HCT116 (cell line): ENCODE results near the gene FNBP1L. TPM values are rescaled to one million over a fixed set of nuclear protein-coding genes. Genes with fewer than 3 reads are reported as not detected.

Source experiments
- ATAC-seq: fragments of 200-7000 bp; cut with Tn5 transposase; 2 replicates; pipeline ENCODE4 v1.9.1; 2020; ENCODE audit warnings: mild to moderate bottlenecking, moderate library complexity
- BruUV-seq: library from RNA; stranded (reverse); fragments of 400-500 nt; replicated peaks from 2 replicates; lab custom pipeline; 2021; lab: Mats Ljungman, UMichigan
- CTCF ChIA-PET: fragments of 300-600 bp; sonication (Branson Sonifier 250); formaldehyde crosslinking; loops from one replicate; lab custom pipeline; 2021; ENCODE audit warnings: antibody characterized with exemption; lab: Charles Lee
- POLR2A ChIA-PET: fragments of 300-600, 350-600 bp; sonication (Branson Sonifier 250); formaldehyde crosslinking; loops from one replicate; lab custom pipeline; 2021; ENCODE audit warnings: antibody characterized with exemption; lab: Charles Lee
- RAD21 ChIA-PET, 2 experiments: fragments of 300-600 bp; sonication (Branson Sonifier 250); formaldehyde crosslinking; loops; one replicate each; lab custom pipeline; 2023; ENCODE audit warnings: low total read pairs in 2 of 2; ENCODE audit not compliant: uncharacterized antibody in 2 of 2, unreplicated experiment in 2 of 2, low non-redundant PET in 1 of 2; lab: Charles Lee
- DNase-seq: peaks from one replicate; pipeline ENCODE4 v3.0.0-alpha.2; 2010; ENCODE audit warnings: low read depth, low spot score
- H2AFZ ChIP-seq: fragments of 200-600 bp; shearing (Covaris generic), sonication (generic); 2 replicates; pipeline ENCODE4 v1.6.1; 2017; ENCODE audit warnings: low read depth, mixed run types, mixed read lengths, antibody characterized with exemption, low read length; ENCODE audit not compliant: poor library complexity, severe bottlenecking
- H3K27ac ChIP-seq: 2 replicates; pipeline ENCODE4 v1.5.1; 2012; ENCODE audit warnings: low read depth, low read length
- H3K27me3 ChIP-seq: fragments of 200-600 bp; sonication (generic); 2 replicates; pipeline ENCODE4 v1.6.1; 2016; ENCODE audit warnings: mixed run types, low read length, mixed read lengths; ENCODE audit not compliant: insufficient read depth
- H3K36me3 ChIP-seq, 2 experiments: fragments of 200-500 bp in 1 of 2; fragments of 200-600 bp in 1 of 2; sonication (Bioruptor generic) in 1 of 2; sonication (generic) in 1 of 2; 2 replicates each; pipeline versions ENCODE4 v1.5.1 to v1.6.1; 2014 to 2016; ENCODE audit warnings: low read length in 2 of 2, inconsistent platforms in 1 of 2, mixed read lengths in 1 of 2, mixed run types in 1 of 2; ENCODE audit not compliant: insufficient read depth in 2 of 2, control insufficient read depth in 1 of 2
- H3K4me1 ChIP-seq, 2 experiments: fragments of 200-600 bp in 1 of 2; sonication (generic) in 1 of 2; 2 replicates each; pipeline versions ENCODE4 v1.5.1 to v1.6.1; 2012 to 2017; ENCODE audit warnings: low read length in 2 of 2, inconsistent platforms in 1 of 2, mild to moderate bottlenecking in 1 of 2, mixed read lengths in 1 of 2, mixed run types in 1 of 2, moderate library complexity in 1 of 2; ENCODE audit not compliant: insufficient read depth in 2 of 2, control insufficient read depth in 1 of 2
- H3K4me2 ChIP-seq: fragments of 200-600 bp; sonication (generic); 2 replicates; pipeline ENCODE4 v1.6.1; 2017; ENCODE audit warnings: mixed run types, low read length, mixed read lengths
- H3K4me3 ChIP-seq, 2 experiments: fragments of 200-600 bp in 1 of 2; sonication (generic) in 1 of 2; replicated peaks in 1 of 2; 2 replicates each; pipeline ENCODE4 v1.5.1; 2011 to 2016; ENCODE audit warnings: low read length in 2 of 2, control low read depth in 1 of 2, low read depth in 1 of 2, mild to moderate bottlenecking in 1 of 2, mixed read lengths in 1 of 2, mixed run types in 1 of 2
- H3K79me2 ChIP-seq: fragments of 200-600 bp; sonication (generic); 2 replicates; pipeline ENCODE4 v1.6.1; 2017; ENCODE audit warnings: mild to moderate bottlenecking, mixed run types, low read length, moderate library complexity, mixed read lengths; ENCODE audit not compliant: insufficient read depth
- H3K9ac ChIP-seq: fragments of 200-600 bp; sonication (generic); 2 replicates; pipeline ENCODE4 v1.6.1; 2016; ENCODE audit warnings: low read length, mixed read lengths
- H3K9me2 ChIP-seq: fragments of 200-600 bp; sonication (generic), shearing (Covaris generic); 2 replicates; pipeline ENCODE4 v1.6.1; 2017; ENCODE audit warnings: mixed run types, mild to moderate bottlenecking, moderate library complexity; ENCODE audit not compliant: insufficient read depth
- H3K9me3 ChIP-seq, 2 experiments: fragments of 200-500 bp in 1 of 2; fragments of 200-600 bp in 1 of 2; sonication (Bioruptor generic) in 1 of 2; sonication (generic) in 1 of 2; 2 replicates each; pipeline ENCODE4 v1.6.1; 2014 to 2017; ENCODE audit warnings: low read length in 2 of 2, mixed read lengths in 2 of 2, inconsistent platforms in 1 of 2, low read depth in 1 of 2, mild to moderate bottlenecking in 1 of 2, mixed run types in 1 of 2, moderate library complexity in 1 of 2; ENCODE audit not compliant: control insufficient read depth in 1 of 2, insufficient read depth in 1 of 2
- H4K20me1 ChIP-seq: fragments of 200-600 bp; sonication (generic), shearing (Covaris generic); 2 replicates; pipeline ENCODE4 v1.6.1; 2017; ENCODE audit warnings: mixed run types, mild to moderate bottlenecking, moderate library complexity; ENCODE audit not compliant: insufficient read depth
- FOSL1 ChIP-seq: IDR thresholded peaks from 2 replicates; pipeline ENCODE4 v1.6.1; 2012; ENCODE audit warnings: low read depth
- JUND ChIP-seq: IDR thresholded peaks from 2 replicates; pipeline ENCODE4 v1.6.1; 2012
- RAD21 ChIP-seq: IDR thresholded peaks from 2 replicates; pipeline ENCODE4 v1.6.1; 2012; ENCODE audit warnings: low read depth, mild to moderate bottlenecking
- SIN3A ChIP-seq: IDR thresholded peaks from 2 replicates; pipeline ENCODE4 v1.6.1; 2012; ENCODE audit warnings: low read depth
- TCF7L2 ChIP-seq: IDR thresholded peaks from 2 replicates; pipeline ENCODE4 v1.7.0; 2011; ENCODE audit warnings: borderline replicate concordance, inconsistent platforms; ENCODE audit not compliant: insufficient read depth, insufficient read length; ENCODE audit errors: extremely low read depth
- ZFX ChIP-seq: fragments of 450-650 bp; IDR thresholded peaks from 2 replicates; pipeline ENCODE4 v1.6.1; 2017
- intact Hi-C: fragments of 100-400 bp; cut with micrococcal nuclease; formaldehyde crosslinking; loops from 2 replicates; pipeline ENCODE4 v1.10.0; 2022
- total RNA-seq: library from RNA; stranded (reverse); gene quantifications from one replicate; pipeline ENCODE4 v1.2.1, GENCODE V29; 2021; ENCODE audit not compliant: unreplicated experiment

Gene FNBP1L
- total RNA-seq, 1 experiment from 2014 or later: 26.1 TPM

GRCh38 chr1:93600663-93601062, 152.7 kb downstream of the FNBP1L start:
- DNase-seq (no peak), ATAC-seq (no peak)
- Histone ChIP-seq H3K9me2 (no peaks in the 10 kb centered on the region), H3K36me3 (no peaks in the 10 kb centered on the region; a peak in 1 of 4 replicates), H3K9me3 (no peaks in the 10 kb centered on the region), H3K79me2 (peaks cover 99% of the 10 kb centered on the region), H2AFZ (no peak overlapping the region), H3K9ac (no peak overlapping the region), H3K4me1 (peaks cover 2 to 15% of the 10 kb centered on the region in 2 experiments; a peak in 3 of 4 replicates), H3K27me3 (no peaks in the 10 kb centered on the region), H4K20me1 (peaks cover 15% of the 10 kb centered on the region; the same call in 1 of the 2 replicates), H3K4me3 (no peak overlapping the region), H3K4me2 (no peak overlapping the region), H3K27ac (no peak overlapping the region)
- intact Hi-C loops: no loop called here
- RAD21 ChIA-PET: no interaction called here
- TF ChIP-seq JUND (no peak), SIN3A (no peak)
- CTCF ChIA-PET: no interaction called here
- POLR2A ChIA-PET: no interaction called here
- no TSS peak for BruUV-seq

GRCh38 chr1:93601686-93602085, 153.8 kb downstream of the FNBP1L start:
- Histone ChIP-seq H3K4me1 (peaks cover 5 to 23% of the 10 kb centered on the region in 2 experiments; a peak in 3 of 4 replicates), H3K27me3 (no peaks in the 10 kb centered on the region), H3K4me2 (no peak overlapping the region), H4K20me1 (peaks cover 22% of the 10 kb centered on the region; the same call in 1 of the 2 replicates), H3K9me3 (no peaks in the 10 kb centered on the region), H3K9me2 (no peaks in the 10 kb centered on the region), H3K36me3 (no peaks in the 10 kb centered on the region; a peak in 1 of 4 replicates), H3K79me2 (peaks cover 99% of the 10 kb centered on the region), H3K4me3 (no peak overlapping the region), H2AFZ (no peak overlapping the region), H3K9ac (no peak overlapping the region), H3K27ac (no peak overlapping the region)
- CTCF ChIA-PET: interaction anchor here (1.1 kb wide), 1 partner anchor 243 kb away, joined by 3 read pairs; no protein-coding TSS in a partner anchor
- intact Hi-C loops: no loop called here
- BruUV-seq: no TSS peak
- ATAC-seq: no peak
- POLR2A ChIA-PET: no interaction called here
- TF ChIP-seq TCF7L2: no peak
- no peak for TF ChIP-seq ZFX
- TF ChIP-seq FOSL1: no peak
- no peak for TF ChIP-seq RAD21
- RAD21 ChIA-PET: no interaction called here
- no peak for DNase-seq
